AG04450 (cell line): ENCODE results near the gene LHFPL6. TPM values are rescaled to one million over a fixed set of nuclear protein-coding genes. Genes with fewer than 3 reads are reported as not detected.

ENCODE experiments used
- CTCF ChIA-PET: fragments of 300-600, 350-600 bp; formaldehyde crosslinking; extraction: SDS; loops from one replicate; lab custom pipeline; 2022; ENCODE audit warnings: antibody characterized with exemption, inconsistent platforms; lab: Charles Lee
- POLR2A ChIA-PET: fragments of 350-600 bp; formaldehyde crosslinking; extraction: SDS; loops from one replicate; lab custom pipeline; 2021; ENCODE audit warnings: antibody characterized with exemption, inconsistent platforms; lab: Yijun Ruan, JAX
- DNase-seq: peaks from one replicate; pipeline ENCODE4 v3.0.0-alpha.2; 2011; ENCODE audit warnings: low read depth, low spot score
- H3K27ac ChIP-seq: one replicate; pipeline ENCODE4 v1.5.1; 2012; ENCODE audit warnings: low read depth, low read length, control low read depth
- H3K27me3 ChIP-seq: one replicate; pipeline ENCODE4 v1.6.0; 2012; ENCODE audit warnings: low read length; ENCODE audit not compliant: control insufficient read depth, insufficient read depth
- H3K4me3 ChIP-seq: 2 replicates; pipeline ENCODE4 v1.5.1; 2011; ENCODE audit warnings: mild to moderate bottlenecking, low read depth, low read length, control low read depth
- H3K9me3 ChIP-seq: 2 replicates; pipeline ENCODE4 v1.5.1; 2012; ENCODE audit warnings: low read length; ENCODE audit not compliant: control insufficient read depth, insufficient read depth
- CTCF ChIP-seq: IDR thresholded peaks from 2 replicates; pipeline ENCODE4 v1.5.1; 2011; ENCODE audit warnings: low read depth, low read length, control low read depth, inconsistent platforms
- polyA plus RNA-seq: library from polyadenylated mRNA; depleted of rRNA; stranded (reverse); fragments of >200 nt; gene quantifications from 2 replicates; pipeline ENCODE4 v1.2.3, GENCODE V29; 2011

The LHFPL6 gene
- polyA plus RNA-seq, 1 experiment: 40.3 TPM

- Histone ChIP-seq H3K4me3 (no peak overlapping the region), H3K27me3 (no peaks in the 10 kb centered on the region), H3K27ac (no peak overlapping the region), H3K9me3 (no peaks in the 10 kb centered on the region)
- ChIA-PET POLR2A (no interaction called here), CTCF (interaction anchor here (1.0 kb wide), 1 partner anchor 218 kb away, joined by 3 read pairs; no protein-coding TSS in a partner anchor)
- TF ChIP-seq CTCF: no peak
- DNase-seq: no peak
Observed at GRCh38 chr13:39397896-39398265, 205.1 kb downstream of the LHFPL6 start.

- TF ChIP-seq CTCF: no peak
- POLR2A ChIA-PET: no interaction called here
- Histone ChIP-seq H3K9me3 (no peaks in the 10 kb centered on the region), H3K27me3 (no peaks in the 10 kb centered on the region), H3K4me3 (no peak overlapping the region), H3K27ac (no peak overlapping the region)
- CTCF ChIA-PET: interaction anchor here (0.6 to 1.0 kb wide), 2 partner anchors 219 to 514 kb away, joined by 3 to 4 read pairs; no protein-coding TSS in a partner anchor
- DNase-seq: no peak
Observed at GRCh38 chr13:39397226-39397895, 205.6 kb downstream of the LHFPL6 start.

DNA sequence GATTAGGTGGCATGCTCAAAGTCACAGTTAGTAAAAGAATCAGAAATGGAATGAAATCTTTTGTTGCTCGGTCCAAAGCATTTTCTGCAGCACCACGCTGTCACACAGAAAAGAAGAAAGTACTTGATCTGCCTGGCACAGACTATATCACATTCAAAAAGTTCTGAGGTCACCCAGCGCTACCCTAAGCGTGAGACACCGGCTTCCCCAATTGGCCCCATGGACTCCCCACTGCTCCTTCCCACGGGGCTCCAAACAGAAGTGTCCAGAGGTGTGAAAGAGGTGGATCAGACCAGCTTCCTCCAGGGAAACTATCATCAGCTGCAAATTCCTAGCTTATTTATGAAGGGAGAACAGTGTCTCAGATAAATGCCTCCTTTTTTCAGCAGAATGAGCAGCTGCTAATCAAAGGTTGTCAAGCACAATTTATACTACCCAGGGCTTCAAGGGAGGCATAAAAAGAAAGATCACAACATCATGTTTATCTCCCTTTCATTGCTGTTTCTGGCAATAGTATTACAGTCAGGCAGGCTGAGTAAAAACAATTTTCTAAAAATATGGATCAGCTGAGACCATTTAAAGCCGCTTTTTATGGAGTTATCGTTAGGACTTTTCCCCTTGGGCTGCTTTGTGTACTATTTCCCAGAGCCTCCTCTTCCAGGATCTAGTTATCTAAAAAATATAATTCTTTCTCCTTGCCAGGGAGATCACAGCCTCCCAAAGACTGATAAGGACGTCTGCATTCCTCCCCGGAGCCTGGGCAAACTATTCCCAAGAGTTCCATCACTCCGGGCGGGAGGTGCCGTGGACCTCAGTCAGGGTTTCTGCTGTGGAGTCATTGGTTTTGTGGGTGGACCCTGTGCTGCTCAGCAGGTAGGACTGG is 208.0 kb downstream of the LHFPL6 start:
- CTCF ChIA-PET: interaction anchor here (1.5 to 1.6 kb wide), 2 partner anchors 10 to 217 kb away, joined by 5 to 7 read pairs; no protein-coding TSS in a partner anchor
- no peak overlapping the region for H3K27ac ChIP-seq
- TF ChIP-seq CTCF: no peak
- POLR2A ChIA-PET: no interaction called here
- no peak overlapping the region for H3K4me3 ChIP-seq
- H3K27me3 ChIP-seq: no peaks in the 10 kb centered on the region
- DNase-seq: no peak
- H3K9me3 ChIP-seq: no peaks in the 10 kb centered on the region

DNA sequence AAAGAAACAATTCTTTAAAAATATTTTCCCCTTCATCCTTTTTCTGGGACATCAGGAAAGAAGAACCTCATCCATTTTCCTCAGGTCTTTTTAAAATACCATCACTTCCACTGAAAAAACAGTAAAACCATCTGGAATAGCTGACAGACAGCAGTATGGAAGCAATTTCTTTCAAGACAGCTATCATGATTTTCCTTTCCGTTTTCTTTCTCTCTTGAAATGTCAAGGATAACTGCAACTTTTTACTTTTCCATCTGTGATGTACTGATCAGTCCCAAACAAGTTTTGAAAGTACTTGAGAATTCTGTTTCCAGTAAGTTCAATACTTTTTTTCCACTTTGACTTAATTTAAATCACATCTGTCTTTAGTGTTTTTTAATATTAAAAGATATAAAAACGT is 211.2 kb downstream of the LHFPL6 start:
- H3K4me3 ChIP-seq: no peak overlapping the region
- TF ChIP-seq CTCF: no peak
- CTCF ChIA-PET: interaction anchor here (1.0 kb wide), 1 partner anchor 14 kb away, joined by 3 read pairs; no protein-coding TSS in a partner anchor
- H3K27me3 ChIP-seq: no peaks in the 10 kb centered on the region
- POLR2A ChIA-PET: no interaction called here
- H3K27ac ChIP-seq: no peak overlapping the region
- H3K9me3 ChIP-seq: no peaks in the 10 kb centered on the region
- no peak for DNase-seq

- TF ChIP-seq CTCF: no peak
- CTCF ChIA-PET: interaction anchor here (1.2 to 1.3 kb wide), 2 partner anchors 224 to 227 kb away, joined by 3 read pairs; no protein-coding TSS in a partner anchor
Observed at GRCh38 chr13:39389013-39389412, 214.0 kb downstream of the LHFPL6 start.

More at GRCh38 chr13:39389013-39389412, 214.0 kb downstream of the LHFPL6 start:
- Histone ChIP-seq H3K4me3 (no peak overlapping the region), H3K27me3 (no peaks in the 10 kb centered on the region), H3K9me3 (no peaks in the 10 kb centered on the region), H3K27ac (no peak overlapping the region)
- POLR2A ChIA-PET: no interaction called here
- DNase-seq: no peak
